ENCODE data around the gene RTL10. TPM values are rescaled to one million over a fixed set of nuclear protein-coding genes. Genes with fewer than 3 reads are reported as not detected.

RTL10 gene
- total and polyA plus RNA-seq, 2 of the 13 experiments (the other 11 are each of a cell fraction or from before 2014, with no cell fraction given): 14.1 to 15.8 TPM

DNA sequence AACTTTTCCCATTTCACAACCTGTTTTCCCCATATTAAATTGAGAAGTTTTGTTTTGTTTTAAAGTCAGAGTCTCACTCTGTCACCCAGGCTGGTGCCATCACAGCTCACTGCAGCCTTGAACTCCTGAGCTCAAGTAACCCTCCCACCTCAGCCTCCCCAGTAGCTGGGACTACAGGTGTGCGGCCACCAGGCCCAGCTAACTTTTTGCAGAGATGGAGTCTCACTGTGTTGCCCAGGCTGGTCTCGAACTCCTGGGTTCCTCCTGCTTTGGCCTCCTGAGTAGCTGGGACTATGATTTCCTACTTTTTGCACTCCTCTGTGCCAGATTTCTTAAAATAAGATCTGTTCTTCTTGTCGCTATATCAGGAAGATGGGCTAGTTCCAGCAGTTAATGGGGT is 44.9 kb downstream of the RTL10 start:
- in situ Hi-C loops (cut with HindIII; ENCODE audit: extremely low pct_ligation_motif_present, low pct_unique_long_range_greater_than_20kb) (no loop called here), intact Hi-C loops (cut with micrococcal nuclease; ENCODE audit: unreplicated experiment) (no loop called here)
- ChIA-PET POLR2A (no interaction called here), CTCF (ENCODE audit: low intra/inter-chr PET ratio, low total read pairs) (no interaction called here)
- BruUV-seq (replicated peaks): no TSS peak
- H3K9ac ChIP-seq (ENCODE audit: insufficient read depth, low read depth, low read length): no peak overlapping the region
- no peak overlapping the region for H3K4me3 ChIP-seq (replicated peaks in 1 of 3; ENCODE audit: insufficient read depth in 1 of 3, low read depth in 2 of 3, low read length in 3 of 3)
- no peak overlapping the region for H3K4me2 ChIP-seq (ENCODE audit: low read depth, low read length)
- H3K9me3 ChIP-seq (ENCODE audit: low read length): no peaks in the 10 kb centered on the region
- H3K27me3 ChIP-seq (ENCODE audit: control insufficient read depth in 1 of 2, insufficient read depth in 2 of 2, low read length in 2 of 2): no peaks in the 10 kb centered on the region
- H4K20me1 ChIP-seq (ENCODE audit: insufficient read depth, low read length): no peaks in the 10 kb centered on the region
- no peak overlapping the region for H3K27ac ChIP-seq (ENCODE audit: extremely low read length, insufficient read depth, low read length)
- H3K4me1 ChIP-seq (ENCODE audit: insufficient read depth, low read length): no peaks in the 10 kb centered on the region
- no peak for TF ChIP-seq HMG20B (CRISPR knock-in tag; conservative IDR thresholded peaks at IDR 0.05)
- no peak for TF ChIP-seq CBX5 (CRISPR knock-in tag; IDR thresholded peaks at IDR 0.05; ENCODE audit: borderline replicate concordance)
- TF ChIP-seq PHF5A (CRISPR knock-in tag; IDR thresholded peaks at IDR 0.05; ENCODE audit: low read depth, unreplicated experiment): no peak
- no peak for TF ChIP-seq ZBTB7B (CRISPR knock-in tag; IDR thresholded peaks at IDR 0.05)
- TF ChIP-seq ZNF431 (CRISPR knock-in tag; IDR thresholded peaks at IDR 0.05; ENCODE audit: borderline replicate concordance, low read depth): no peak
- no peak for TF ChIP-seq ZNF124 (CRISPR knock-in tag; IDR thresholded peaks at IDR 0.05)
- no peak for TF ChIP-seq ZNF180 (CRISPR knock-in tag; IDR thresholded peaks at IDR 0.05; ENCODE audit: borderline replicate concordance, low read depth)
- no peak for TF ChIP-seq ZNF530 (CRISPR knock-in tag; IDR thresholded peaks at IDR 0.05; ENCODE audit: low read depth)
- WGBS (ENCODE audit: low lambda C conversion rate): 94% methylated on average over 2 of the region's 3 CpGs
- no peaks in the 10 kb centered on the region for H3K36me3 ChIP-seq (replicated peaks in 1 of 2; ENCODE audit: control insufficient read depth in 1 of 2, insufficient read depth in 2 of 2, low read length in 2 of 2)
- ATAC-seq (no peak; the same call in 2 of the 3 replicates), DNase-seq (ENCODE audit: low spot score) (no peak), FAIRE-seq (no peak)
- H3K79me2 ChIP-seq (ENCODE audit: insufficient read depth, low read length): no peaks in the 10 kb centered on the region
- H2AFZ ChIP-seq (ENCODE audit: low read length): no peak overlapping the region

- Histone ChIP-seq H3K36me3 (replicated peaks in 1 of 2; ENCODE audit: control insufficient read depth in 1 of 2, insufficient read depth in 2 of 2, low read length in 2 of 2) (no peaks in the 10 kb centered on the region), H3K27ac (ENCODE audit: extremely low read length, insufficient read depth, low read length) (no peak overlapping the region), H3K4me2 (ENCODE audit: low read depth, low read length) (no peak overlapping the region), H3K79me2 (ENCODE audit: insufficient read depth, low read length) (no peaks in the 10 kb centered on the region), H3K9ac (ENCODE audit: insufficient read depth, low read depth, low read length) (no peak overlapping the region), H3K9me3 (ENCODE audit: low read length) (no peaks in the 10 kb centered on the region), H2AFZ (ENCODE audit: low read length) (no peak overlapping the region), H3K4me3 (replicated peaks in 1 of 3; ENCODE audit: insufficient read depth in 1 of 3, low read depth in 2 of 3, low read length in 3 of 3) (no peak overlapping the region), H4K20me1 (ENCODE audit: insufficient read depth, low read length) (no peaks in the 10 kb centered on the region), H3K4me1 (ENCODE audit: insufficient read depth, low read length) (no peaks in the 10 kb centered on the region), H3K27me3 (ENCODE audit: control insufficient read depth in 1 of 2, insufficient read depth in 2 of 2, low read length in 2 of 2) (no peaks in the 10 kb centered on the region)
- ATAC-seq: no peak
- intact Hi-C loops (cut with micrococcal nuclease; ENCODE audit: unreplicated experiment) (no loop called here), in situ Hi-C loops (cut with HindIII; ENCODE audit: extremely low pct_ligation_motif_present, low pct_unique_long_range_greater_than_20kb) (no loop called here)
- no TSS peak for BruUV-seq (replicated peaks)
- 62% methylated on average over 11 of the region's 11 CpGs for WGBS (ENCODE audit: low lambda C conversion rate)
- no peak for FAIRE-seq
- DNase-seq (ENCODE audit: low spot score): no peak
- POLR2A ChIA-PET: no interaction called here
- CTCF ChIA-PET (ENCODE audit: low intra/inter-chr PET ratio, low total read pairs): no interaction called here
- TF ChIP-seq, protein P1, sequence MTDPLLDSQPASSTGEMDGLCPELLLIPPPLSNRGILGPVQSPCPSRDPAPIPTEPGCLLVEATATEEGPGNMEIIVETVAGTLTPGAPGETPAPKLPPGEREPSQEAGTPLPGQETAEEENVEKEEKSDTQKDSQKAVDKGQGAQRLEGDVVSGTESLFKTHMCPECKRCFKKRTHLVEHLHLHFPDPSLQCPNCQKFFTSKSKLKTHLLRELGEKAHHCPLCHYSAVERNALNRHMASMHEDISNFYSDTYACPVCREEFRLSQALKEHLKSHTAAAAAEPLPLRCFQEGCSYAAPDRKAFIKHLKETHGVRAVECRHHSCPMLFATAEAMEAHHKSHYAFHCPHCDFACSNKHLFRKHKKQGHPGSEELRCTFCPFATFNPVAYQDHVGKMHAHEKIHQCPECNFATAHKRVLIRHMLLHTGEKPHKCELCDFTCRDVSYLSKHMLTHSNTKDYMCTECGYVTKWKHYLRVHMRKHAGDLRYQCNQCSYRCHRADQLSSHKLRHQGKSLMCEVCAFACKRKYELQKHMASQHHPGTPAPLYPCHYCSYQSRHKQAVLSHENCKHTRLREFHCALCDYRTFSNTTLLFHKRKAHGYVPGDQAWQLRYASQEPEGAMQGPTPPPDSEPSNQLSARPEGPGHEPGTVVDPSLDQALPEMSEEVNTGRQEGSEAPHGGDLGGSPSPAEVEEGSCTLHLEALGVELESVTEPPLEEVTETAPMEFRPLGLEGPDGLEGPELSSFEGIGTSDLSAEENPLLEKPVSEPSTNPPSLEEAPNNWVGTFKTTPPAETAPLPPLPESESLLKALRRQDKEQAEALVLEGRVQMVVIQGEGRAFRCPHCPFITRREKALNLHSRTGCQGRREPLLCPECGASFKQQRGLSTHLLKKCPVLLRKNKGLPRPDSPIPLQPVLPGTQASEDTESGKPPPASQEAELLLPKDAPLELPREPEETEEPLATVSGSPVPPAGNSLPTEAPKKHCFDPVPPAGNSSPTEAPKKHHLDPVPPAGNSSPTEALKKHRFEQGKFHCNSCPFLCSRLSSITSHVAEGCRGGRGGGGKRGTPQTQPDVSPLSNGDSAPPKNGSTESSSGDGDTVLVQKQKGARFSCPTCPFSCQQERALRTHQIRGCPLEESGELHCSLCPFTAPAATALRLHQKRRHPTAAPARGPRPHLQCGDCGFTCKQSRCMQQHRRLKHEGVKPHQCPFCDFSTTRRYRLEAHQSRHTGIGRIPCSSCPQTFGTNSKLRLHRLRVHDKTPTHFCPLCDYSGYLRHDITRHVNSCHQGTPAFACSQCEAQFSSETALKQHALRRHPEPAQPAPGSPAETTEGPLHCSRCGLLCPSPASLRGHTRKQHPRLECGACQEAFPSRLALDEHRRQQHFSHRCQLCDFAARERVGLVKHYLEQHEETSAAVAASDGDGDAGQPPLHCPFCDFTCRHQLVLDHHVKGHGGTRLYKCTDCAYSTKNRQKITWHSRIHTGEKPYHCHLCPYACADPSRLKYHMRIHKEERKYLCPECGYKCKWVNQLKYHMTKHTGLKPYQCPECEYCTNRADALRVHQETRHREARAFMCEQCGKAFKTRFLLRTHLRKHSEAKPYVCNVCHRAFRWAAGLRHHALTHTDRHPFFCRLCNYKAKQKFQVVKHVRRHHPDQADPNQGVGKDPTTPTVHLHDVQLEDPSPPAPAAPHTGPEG (CRISPR knock-in tag; IDR thresholded peaks at IDR 0.05): no peak
- TF ChIP-seq RBM22 (optimal IDR thresholded peaks at IDR 0.05; ENCODE audit: low read length) (no peak), NFYB (CRISPR knock-in tag; IDR thresholded peaks at IDR 0.05) (no peak), ZNF414 (CRISPR knock-in tag; IDR thresholded peaks at IDR 0.05) (no peak), EEA1 (CRISPR knock-in tag; IDR thresholded peaks at IDR 0.05; ENCODE audit: borderline replicate concordance) (no peak)
Measured at GRCh38 chr22:19808873-19809478, 45.7 kb downstream of the RTL10 start.

All from HepG2 (cell line).